ENCODE data around the gene PIP4K2A. TPM values are rescaled to one million over a fixed set of nuclear protein-coding genes. Genes with fewer than 3 reads are reported as not detected.

PIP4K2A gene
- total RNA-seq, 4 donors from 2014 or later, result 3.1 to 19.1 (median 7.6) TPM

DNA sequence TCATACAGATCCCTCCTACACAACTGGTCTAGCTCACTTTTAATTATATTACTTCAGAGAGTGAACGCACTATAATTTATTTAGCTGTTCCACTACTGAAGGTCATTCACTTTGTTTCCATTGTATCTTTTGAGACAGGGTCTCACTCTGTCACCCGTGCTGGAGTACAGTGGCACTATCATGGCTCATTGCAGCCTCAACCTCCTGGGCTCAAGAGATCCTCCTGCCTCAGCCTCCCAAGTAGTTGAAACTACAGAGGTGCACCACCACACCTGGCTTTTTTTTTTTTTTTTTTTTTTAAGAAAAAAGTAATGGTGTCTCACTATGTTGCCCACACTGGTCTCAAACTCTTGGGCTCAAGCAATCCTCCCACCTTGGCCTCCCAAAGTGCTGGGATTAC lies 49.0 kb downstream of the PIP4K2A start:
- no peak overlapping the region for H3K27ac ChIP-seq

DNA sequence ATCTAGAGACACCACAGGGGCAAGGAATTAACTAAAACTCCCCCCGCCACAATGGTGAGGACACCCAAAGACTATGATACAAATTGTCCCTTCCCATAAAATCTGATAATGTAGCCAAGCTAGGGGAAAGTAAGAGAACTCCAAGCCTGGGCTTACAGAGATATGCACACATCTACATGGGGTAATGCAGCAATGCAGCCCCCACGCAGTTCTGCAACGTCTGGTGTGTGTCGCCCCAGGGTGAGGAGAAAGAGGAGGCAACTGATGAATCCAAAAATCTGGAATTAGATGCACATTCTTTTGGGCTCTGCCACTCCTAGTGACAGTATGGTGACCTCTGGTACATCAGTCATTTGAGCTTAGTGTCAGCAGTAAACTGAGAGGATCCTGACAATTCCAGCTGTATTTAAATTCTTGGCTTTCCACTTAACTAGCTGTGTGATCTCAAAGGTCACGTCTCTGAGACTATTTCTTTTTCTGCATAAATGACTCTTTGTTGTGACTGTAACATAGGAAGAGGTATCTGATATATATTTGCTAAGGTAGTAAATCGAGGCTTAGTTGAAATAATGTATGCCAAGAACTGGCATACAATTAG lies 51.5 kb downstream of the PIP4K2A start:
- 73 to 76% methylated on average over 6 of the region's 6 CpGs for WGBS, 2 donors
- intact Hi-C loops (cut with DNase I), result no loop called here

More for the DNA sequence above, 49.0 kb downstream of the PIP4K2A start:
- TF ChIP-seq POLR2A (IDR thresholded peaks at IDR 0.05), result no peak
- TF ChIP-seq, protein P1, sequence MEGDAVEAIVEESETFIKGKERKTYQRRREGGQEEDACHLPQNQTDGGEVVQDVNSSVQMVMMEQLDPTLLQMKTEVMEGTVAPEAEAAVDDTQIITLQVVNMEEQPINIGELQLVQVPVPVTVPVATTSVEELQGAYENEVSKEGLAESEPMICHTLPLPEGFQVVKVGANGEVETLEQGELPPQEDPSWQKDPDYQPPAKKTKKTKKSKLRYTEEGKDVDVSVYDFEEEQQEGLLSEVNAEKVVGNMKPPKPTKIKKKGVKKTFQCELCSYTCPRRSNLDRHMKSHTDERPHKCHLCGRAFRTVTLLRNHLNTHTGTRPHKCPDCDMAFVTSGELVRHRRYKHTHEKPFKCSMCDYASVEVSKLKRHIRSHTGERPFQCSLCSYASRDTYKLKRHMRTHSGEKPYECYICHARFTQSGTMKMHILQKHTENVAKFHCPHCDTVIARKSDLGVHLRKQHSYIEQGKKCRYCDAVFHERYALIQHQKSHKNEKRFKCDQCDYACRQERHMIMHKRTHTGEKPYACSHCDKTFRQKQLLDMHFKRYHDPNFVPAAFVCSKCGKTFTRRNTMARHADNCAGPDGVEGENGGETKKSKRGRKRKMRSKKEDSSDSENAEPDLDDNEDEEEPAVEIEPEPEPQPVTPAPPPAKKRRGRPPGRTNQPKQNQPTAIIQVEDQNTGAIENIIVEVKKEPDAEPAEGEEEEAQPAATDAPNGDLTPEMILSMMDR (IDR thresholded peaks at IDR 0.05), result no peak
- DNase-seq, result no peak
- H3K27me3 ChIP-seq, result no peaks in the 10 kb centered on the region
- WGBS, 2 donors, result 93 to 97% methylated on average over 2 of the region's 2 CpGs
- no peak overlapping the region for H3K4me3 ChIP-seq
- no peaks in the 10 kb centered on the region for H3K9me3 ChIP-seq
- H3K4me1 ChIP-seq, result peaks cover 0 to 26% (median 3%) of the 10 kb centered on the region in 3 donors
- intact Hi-C loops (cut with DNase I), result no loop called here
- H3K36me3 ChIP-seq, result no peaks in the 10 kb centered on the region

DNA sequence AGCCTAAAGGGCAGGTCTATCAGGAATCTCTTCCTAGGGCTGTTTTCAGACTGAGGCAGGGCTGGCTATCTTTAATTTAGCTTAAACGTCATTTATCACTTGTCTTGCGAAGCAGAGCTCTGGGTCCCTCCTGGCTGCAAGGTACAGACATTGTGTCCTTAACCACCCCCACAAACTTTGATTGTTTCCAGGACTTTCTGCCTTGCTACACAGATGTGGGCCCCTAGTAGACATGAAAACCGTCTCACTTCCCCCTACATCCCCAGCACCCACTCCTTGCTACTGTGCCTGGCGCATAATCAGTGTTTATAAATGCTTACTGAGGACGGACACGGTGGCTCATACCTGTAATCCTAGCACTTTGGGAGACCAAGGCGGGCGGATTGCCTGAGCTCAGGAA lies 54.5 kb downstream of the PIP4K2A start:
- no peak overlapping the region for H3K4me3 ChIP-seq
- no peaks in the 10 kb centered on the region for H3K36me3 ChIP-seq
- TF ChIP-seq POLR2A (IDR thresholded peaks at IDR 0.05), result no peak
- TF ChIP-seq, protein P1 (IDR thresholded peaks at IDR 0.05), result no peak
- H3K9me3 ChIP-seq, result no peaks in the 10 kb centered on the region
- intact Hi-C loops (cut with DNase I), result no loop called here
- H3K27ac ChIP-seq, result no peak overlapping the region
- H3K27me3 ChIP-seq, result no peaks in the 10 kb centered on the region
- peaks cover 0 to 49% (median 8%) of the 10 kb centered on the region in 3 donors for H3K4me1 ChIP-seq
- 73 to 89% methylated on average over 4 to 5 of the region's 8 CpGs for WGBS, 2 donors
- no peak for DNase-seq

More for the DNA sequence above, 51.5 kb downstream of the PIP4K2A start:
- H3K27ac ChIP-seq, result no peak overlapping the region
- no peak for DNase-seq
- H3K4me1 ChIP-seq, result peaks cover 0 to 32% (median 3%) of the 10 kb centered on the region in 3 donors
- no peaks in the 10 kb centered on the region for H3K27me3 ChIP-seq
- no peak for TF ChIP-seq POLR2A (IDR thresholded peaks at IDR 0.05)
- TF ChIP-seq, protein P1 (IDR thresholded peaks at IDR 0.05), result no peak
- no peak overlapping the region for H3K4me3 ChIP-seq
- H3K36me3 ChIP-seq, result no peaks in the 10 kb centered on the region
- no peaks in the 10 kb centered on the region for H3K9me3 ChIP-seq

DNA sequence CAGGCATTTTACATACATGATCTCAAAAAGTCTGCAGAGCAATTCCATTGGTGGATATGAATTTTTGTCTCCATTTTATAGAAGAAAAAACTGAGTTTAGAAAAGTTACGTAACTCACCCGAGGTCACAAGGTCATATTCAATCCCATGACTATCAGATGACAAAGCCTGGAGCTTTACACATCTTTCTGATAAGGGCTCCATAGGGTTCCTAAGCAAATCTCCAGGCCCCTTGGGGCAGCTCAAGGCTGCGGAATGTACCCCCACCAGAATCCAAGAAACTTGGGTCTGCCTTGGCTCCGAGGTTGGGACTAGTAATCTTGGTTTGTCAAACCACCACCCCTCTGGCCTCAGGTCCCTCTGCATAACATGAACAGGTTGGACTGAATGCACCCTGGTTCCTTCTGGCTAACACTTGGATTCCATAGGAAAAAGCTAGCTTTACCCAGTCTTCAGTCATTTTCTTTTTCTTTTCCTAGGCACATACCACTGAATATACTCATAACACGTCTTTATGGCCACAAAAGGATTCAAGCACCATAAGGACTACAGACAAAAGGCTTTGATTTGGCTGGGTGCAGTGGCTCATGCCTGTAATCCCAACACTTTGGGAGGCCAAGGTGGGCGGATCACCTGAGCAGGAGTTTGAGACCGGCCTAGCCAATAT lies 55.5 kb downstream of the PIP4K2A start:
- no peak for TF ChIP-seq POLR2A (IDR thresholded peaks at IDR 0.05)
- TF ChIP-seq, protein P1 (IDR thresholded peaks at IDR 0.05), result no peak
- H3K9me3 ChIP-seq, result no peaks in the 10 kb centered on the region
- H3K36me3 ChIP-seq, result no peaks in the 10 kb centered on the region
- intact Hi-C loops (cut with DNase I), result no loop called here
- no peak overlapping the region for H3K4me3 ChIP-seq
- no peaks in the 10 kb centered on the region for H3K27me3 ChIP-seq
- no peak for DNase-seq
- 92 to 95% methylated on average over 7 of the region's 7 CpGs for WGBS, 2 donors
- peaks cover 0 to 59% (median 8%) of the 10 kb centered on the region in 3 donors for H3K4me1 ChIP-seq
- H3K27ac ChIP-seq, result no peak overlapping the region

DNA sequence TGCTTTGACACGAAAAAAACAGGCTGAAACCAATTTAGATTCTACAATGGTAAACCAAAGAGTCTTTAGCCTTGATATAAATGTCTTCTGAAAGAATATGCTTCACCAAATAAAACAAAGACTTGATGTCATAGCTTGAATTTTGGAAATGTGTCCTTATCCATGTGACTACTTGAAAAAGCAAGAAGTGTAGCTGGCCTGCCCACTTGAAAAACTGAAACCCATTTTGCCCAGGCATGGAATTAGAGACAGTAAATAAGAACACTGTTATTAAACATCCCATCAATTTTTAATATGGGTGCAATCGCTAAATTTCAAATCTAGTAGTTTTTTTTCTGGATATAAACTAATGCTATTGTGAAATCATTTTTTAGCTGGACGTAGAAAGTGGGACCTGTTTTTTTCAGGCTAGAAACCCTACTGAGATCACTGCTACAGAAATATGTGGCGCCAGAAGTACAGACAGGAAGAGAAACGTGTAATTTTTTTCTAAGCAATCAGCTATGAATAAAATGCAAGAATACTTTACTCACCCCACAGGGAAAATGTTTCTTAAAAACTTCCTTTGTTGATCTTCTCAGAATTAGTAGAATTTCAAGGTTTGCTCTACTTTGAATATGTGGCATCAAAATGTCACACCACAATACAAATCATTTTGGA lies 56.7 kb downstream of the PIP4K2A start:
- no peaks in the 10 kb centered on the region for H3K9me3 ChIP-seq
- DNase-seq, result no peak
- no peaks in the 10 kb centered on the region for H3K36me3 ChIP-seq
- TF ChIP-seq, protein P1 (IDR thresholded peaks at IDR 0.05), result no peak
- TF ChIP-seq POLR2A (IDR thresholded peaks at IDR 0.05), result no peak
- no peaks in the 10 kb centered on the region for H3K27me3 ChIP-seq
- intact Hi-C loops (cut with DNase I), result no loop called here
- H3K4me1 ChIP-seq, result peaks cover 0 to 71% (median 8%) of the 10 kb centered on the region in 3 donors
- no peak overlapping the region for H3K4me3 ChIP-seq
- WGBS, 2 donors, result 50 to 77% methylated on average over 5 of the region's 5 CpGs
- H3K27ac ChIP-seq, result peak overlapping the region in 1 of 4 donors; percentile 6
